ENCODE data around the gene MARS1. TPM values are rescaled to one million over a fixed set of nuclear protein-coding genes. Genes with fewer than 3 reads are reported as not detected.
"Not testable (repeated sequence)": the region's sequence is repeated elsewhere in the genome, so short reads cannot be mapped to it uniquely, and the experiment has no call there.

MARS1 gene
- total RNA-seq, 1 experiment from 2014 or later, result 291 TPM

DNA sequence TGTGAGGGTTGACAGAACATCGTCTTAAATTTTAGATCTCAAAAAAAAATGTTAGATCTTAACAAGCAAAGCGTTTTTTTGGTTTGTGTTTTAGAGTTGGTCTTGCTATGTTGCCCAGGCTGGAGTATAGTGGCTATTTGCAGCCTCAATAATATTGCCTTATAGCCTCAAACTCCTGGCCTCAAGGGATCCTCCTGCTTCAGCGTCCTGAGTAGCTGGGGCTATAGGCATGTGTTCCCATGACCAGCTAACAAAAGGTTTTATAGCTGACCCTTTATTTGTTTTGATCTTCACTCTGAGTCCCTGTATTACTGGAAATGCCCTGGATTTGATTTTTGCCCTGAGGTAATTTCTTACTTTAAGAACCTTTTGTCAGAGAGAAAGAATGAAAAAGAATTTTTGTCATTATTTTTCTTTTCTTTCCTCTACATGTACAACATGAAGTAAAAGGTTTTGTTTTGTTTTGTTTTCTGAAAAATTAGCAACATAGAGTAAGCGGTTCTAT lies 48.1 kb upstream of the MARS1 start:
- POLR2A ChIA-PET, result no interaction called here
- no peaks in the 10 kb centered on the region for H3K9me3 ChIP-seq (ENCODE audit: control insufficient read depth, insufficient read depth, low read depth, low read length)
- no peak for ATAC-seq
- in situ Hi-C loops (cut with HindIII; ENCODE audit: low pct_unique_long_range_greater_than_20kb, low sequenced_read_pairs) (no loop called here), intact Hi-C loops (cut with micrococcal nuclease; ENCODE audit: unreplicated experiment) (no loop called here)
- no peaks in the 10 kb centered on the region for H3K4me1 ChIP-seq (ENCODE audit: control insufficient read depth, insufficient read depth, low read length)
- no peaks in the 10 kb centered on the region for H3K36me3 ChIP-seq (ENCODE audit: control insufficient read depth, insufficient read depth, low read length)
- H3K27me3 ChIP-seq (ENCODE audit: control insufficient read depth, insufficient read depth, low read length), result no peaks in the 10 kb centered on the region
- TF ChIP-seq SIN3A (IDR thresholded peaks at IDR 0.05; ENCODE audit: borderline replicate concordance, insufficient read depth, low read depth, low read length) (no peak), TCF7L2 (IDR thresholded peaks at IDR 0.05; ENCODE audit: low read depth, low read length) (no peak), POLR2AphosphoS5 (IDR thresholded peaks at IDR 0.05; ENCODE audit: low read depth, low read length) (no peak)
- TF ChIP-seq, protein P1, sequence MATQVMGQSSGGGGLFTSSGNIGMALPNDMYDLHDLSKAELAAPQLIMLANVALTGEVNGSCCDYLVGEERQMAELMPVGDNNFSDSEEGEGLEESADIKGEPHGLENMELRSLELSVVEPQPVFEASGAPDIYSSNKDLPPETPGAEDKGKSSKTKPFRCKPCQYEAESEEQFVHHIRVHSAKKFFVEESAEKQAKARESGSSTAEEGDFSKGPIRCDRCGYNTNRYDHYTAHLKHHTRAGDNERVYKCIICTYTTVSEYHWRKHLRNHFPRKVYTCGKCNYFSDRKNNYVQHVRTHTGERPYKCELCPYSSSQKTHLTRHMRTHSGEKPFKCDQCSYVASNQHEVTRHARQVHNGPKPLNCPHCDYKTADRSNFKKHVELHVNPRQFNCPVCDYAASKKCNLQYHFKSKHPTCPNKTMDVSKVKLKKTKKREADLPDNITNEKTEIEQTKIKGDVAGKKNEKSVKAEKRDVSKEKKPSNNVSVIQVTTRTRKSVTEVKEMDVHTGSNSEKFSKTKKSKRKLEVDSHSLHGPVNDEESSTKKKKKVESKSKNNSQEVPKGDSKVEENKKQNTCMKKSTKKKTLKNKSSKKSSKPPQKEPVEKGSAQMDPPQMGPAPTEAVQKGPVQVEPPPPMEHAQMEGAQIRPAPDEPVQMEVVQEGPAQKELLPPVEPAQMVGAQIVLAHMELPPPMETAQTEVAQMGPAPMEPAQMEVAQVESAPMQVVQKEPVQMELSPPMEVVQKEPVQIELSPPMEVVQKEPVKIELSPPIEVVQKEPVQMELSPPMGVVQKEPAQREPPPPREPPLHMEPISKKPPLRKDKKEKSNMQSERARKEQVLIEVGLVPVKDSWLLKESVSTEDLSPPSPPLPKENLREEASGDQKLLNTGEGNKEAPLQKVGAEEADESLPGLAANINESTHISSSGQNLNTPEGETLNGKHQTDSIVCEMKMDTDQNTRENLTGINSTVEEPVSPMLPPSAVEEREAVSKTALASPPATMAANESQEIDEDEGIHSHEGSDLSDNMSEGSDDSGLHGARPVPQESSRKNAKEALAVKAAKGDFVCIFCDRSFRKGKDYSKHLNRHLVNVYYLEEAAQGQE (IDR thresholded peaks at IDR 0.05; ENCODE audit: insufficient read depth in 1 of 2, low read depth in 2 of 2, low read length in 1 of 2), result no peak
- TF ChIP-seq, protein P2, sequence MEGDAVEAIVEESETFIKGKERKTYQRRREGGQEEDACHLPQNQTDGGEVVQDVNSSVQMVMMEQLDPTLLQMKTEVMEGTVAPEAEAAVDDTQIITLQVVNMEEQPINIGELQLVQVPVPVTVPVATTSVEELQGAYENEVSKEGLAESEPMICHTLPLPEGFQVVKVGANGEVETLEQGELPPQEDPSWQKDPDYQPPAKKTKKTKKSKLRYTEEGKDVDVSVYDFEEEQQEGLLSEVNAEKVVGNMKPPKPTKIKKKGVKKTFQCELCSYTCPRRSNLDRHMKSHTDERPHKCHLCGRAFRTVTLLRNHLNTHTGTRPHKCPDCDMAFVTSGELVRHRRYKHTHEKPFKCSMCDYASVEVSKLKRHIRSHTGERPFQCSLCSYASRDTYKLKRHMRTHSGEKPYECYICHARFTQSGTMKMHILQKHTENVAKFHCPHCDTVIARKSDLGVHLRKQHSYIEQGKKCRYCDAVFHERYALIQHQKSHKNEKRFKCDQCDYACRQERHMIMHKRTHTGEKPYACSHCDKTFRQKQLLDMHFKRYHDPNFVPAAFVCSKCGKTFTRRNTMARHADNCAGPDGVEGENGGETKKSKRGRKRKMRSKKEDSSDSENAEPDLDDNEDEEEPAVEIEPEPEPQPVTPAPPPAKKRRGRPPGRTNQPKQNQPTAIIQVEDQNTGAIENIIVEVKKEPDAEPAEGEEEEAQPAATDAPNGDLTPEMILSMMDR (IDR thresholded peaks at IDR 0.05), result no peak
- H3K4me3 ChIP-seq (ENCODE audit: low read depth in 2 of 2, low read length in 2 of 2), result no peak overlapping the region
- no peak for DNase-seq (ENCODE audit: low read depth, low spot score)
- no TSS peak for BruUV-seq (replicated peaks)
- CTCF ChIA-PET, result no interaction called here
- H3K27ac ChIP-seq (ENCODE audit: low read length), result no peak overlapping the region

- H3K36me3 ChIP-seq (ENCODE audit: control insufficient read depth, insufficient read depth, low read length); H3K4me1 ChIP-seq (ENCODE audit: control insufficient read depth, insufficient read depth, low read length); POLR2A ChIA-PET; H3K4me3 ChIP-seq (ENCODE audit: low read depth in 2 of 2, low read length in 2 of 2); in situ Hi-C loops (cut with HindIII; ENCODE audit: low pct_unique_long_range_greater_than_20kb, low sequenced_read_pairs); H3K9me3 ChIP-seq (ENCODE audit: control insufficient read depth, insufficient read depth, low read depth, low read length); ATAC-seq; DNase-seq (ENCODE audit: low read depth, low spot score); H3K27ac ChIP-seq (ENCODE audit: low read length); H3K27me3 ChIP-seq (ENCODE audit: control insufficient read depth, insufficient read depth, low read length); intact Hi-C loops (cut with micrococcal nuclease; ENCODE audit: unreplicated experiment); BruUV-seq (replicated peaks): not testable (repeated sequence)
- CTCF ChIA-PET, result interaction anchor here (1.5 kb wide), 1 partner anchor 11 kb away, joined by 3 read pairs; no protein-coding TSS in a partner anchor
Measured at GRCh38 chr12:57441393-57441792, 46.5 kb upstream of the MARS1 start.

- in situ Hi-C loops (cut with HindIII; ENCODE audit: low pct_unique_long_range_greater_than_20kb, low sequenced_read_pairs), result no loop called here
- BruUV-seq (replicated peaks), result no TSS peak
Measured at GRCh38 chr12:57441846-57442427, 45.9 kb upstream of the MARS1 start.

More at GRCh38 chr12:57441846-57442427, 45.9 kb upstream of the MARS1 start:
- CTCF ChIA-PET, result interaction anchor here (0.7 to 1.5 kb wide), 2 partner anchors 11 to 13 kb away, joined by 3 to 4 read pairs; partner anchors contain the start of gene INHBE
- ATAC-seq, result no peak
- intact Hi-C loops (cut with micrococcal nuclease; ENCODE audit: unreplicated experiment), result no loop called here
- no peaks in the 10 kb centered on the region for H3K27me3 ChIP-seq (ENCODE audit: control insufficient read depth, insufficient read depth, low read length)
- DNase-seq (ENCODE audit: low read depth, low spot score), result no peak
- no peak overlapping the region for H3K27ac ChIP-seq (ENCODE audit: low read length)
- TF ChIP-seq, protein P1 (IDR thresholded peaks at IDR 0.05; ENCODE audit: insufficient read depth in 1 of 2, low read depth in 2 of 2, low read length in 1 of 2), result no peak
- no peak for TF ChIP-seq SIN3A (IDR thresholded peaks at IDR 0.05; ENCODE audit: borderline replicate concordance, insufficient read depth, low read depth, low read length)
- no peak for TF ChIP-seq POLR2AphosphoS5 (IDR thresholded peaks at IDR 0.05; ENCODE audit: low read depth, low read length)
- TF ChIP-seq TCF7L2 (IDR thresholded peaks at IDR 0.05; ENCODE audit: low read depth, low read length), result no peak
- TF ChIP-seq, protein P2 (IDR thresholded peaks at IDR 0.05), result no peak
- H3K9me3 ChIP-seq (ENCODE audit: control insufficient read depth, insufficient read depth, low read depth, low read length), result no peaks in the 10 kb centered on the region
- no peaks in the 10 kb centered on the region for H3K36me3 ChIP-seq (ENCODE audit: control insufficient read depth, insufficient read depth, low read length)
- no peaks in the 10 kb centered on the region for H3K4me1 ChIP-seq (ENCODE audit: control insufficient read depth, insufficient read depth, low read length)
- no peak overlapping the region for H3K4me3 ChIP-seq (ENCODE audit: low read depth in 2 of 2, low read length in 2 of 2)
- POLR2A ChIA-PET, result no interaction called here
